ENCODE data around the gene CPNE9.

- TF ChIP-seq POLR2AphosphoS5 (IDR thresholded peaks at IDR 0.05; ENCODE audit: low read depth, low read length) = no peak
- TF ChIP-seq POLR2A (IDR thresholded peaks at IDR 0.05; ENCODE audit: low read depth, low read length) = no peak
- no peak for TF ChIP-seq TAF1 (IDR thresholded peaks at IDR 0.05; ENCODE audit: low read depth, low read length)
- TF ChIP-seq SPI1 (IDR thresholded peaks at IDR 0.05; ENCODE audit: low read depth, low read length) = no peak
- no peak for TF ChIP-seq PAX5 (IDR thresholded peaks at IDR 0.05; ENCODE audit: insufficient read depth, low read length, severe bottlenecking)
- no peak for TF ChIP-seq POU2F2 (IDR thresholded peaks at IDR 0.05; ENCODE audit: low read depth, low read length)
Observed at GRCh38 chr3:9683426-9683825, 20.2 kb upstream of the CPNE9 start.
